Measurements from ENCODE around the gene NUDT14. TPM values are rescaled to one million over a fixed set of nuclear protein-coding genes. Genes with fewer than 3 reads are reported as not detected.

NUDT14 gene
- total RNA-seq, 1 experiment from 2014 or later: 30.1 TPM

- no peak overlapping the region for H3K27ac ChIP-seq (ENCODE audit: low read length)
- H3K9me2 ChIP-seq (replicated peaks; ENCODE audit: insufficient read depth, low read length): no peaks in the 10 kb centered on the region
- peaks cover 5% of the 10 kb centered on the region for H3K4me1 ChIP-seq (ENCODE audit: low read length)
- H3K36me3 ChIP-seq (ENCODE audit: insufficient read depth, low read length): no peaks in the 10 kb centered on the region
- no peaks in the 10 kb centered on the region for H3K9me3 ChIP-seq (ENCODE audit: low read length)
- no peak overlapping the region for H3K9ac ChIP-seq (ENCODE audit: low read length)
- peaks cover 10% of the 10 kb centered on the region for H4K20me1 ChIP-seq (ENCODE audit: insufficient read depth, low read depth, low read length)
- no peak overlapping the region for H3K4me3 ChIP-seq (ENCODE audit: low read length)
- H2AFZ ChIP-seq (ENCODE audit: low read length): no peak overlapping the region
- no peak for DNase-seq
- H3K27me3 ChIP-seq (ENCODE audit: low read length): no peaks in the 10 kb centered on the region
- no peaks in the 10 kb centered on the region for H3K79me2 ChIP-seq (ENCODE audit: low read length)
- no peak overlapping the region for H3K4me2 ChIP-seq (ENCODE audit: low read depth, low read length, poor library complexity, severe bottlenecking)
These were observed 6.0 kb upstream of the NUDT14 start for GRCh38 chr14:105187116-105187515.

GRCh38 chr14:105185973-105186372, 4.9 kb upstream of the NUDT14 start:
- no peaks in the 10 kb centered on the region for H3K79me2 ChIP-seq (ENCODE audit: low read length)
- peaks cover 12% of the 10 kb centered on the region for H4K20me1 ChIP-seq (ENCODE audit: insufficient read depth, low read depth, low read length)
- DNase-seq: no peak
- H3K4me3 ChIP-seq (ENCODE audit: low read length): no peak overlapping the region
- H3K36me3 ChIP-seq (ENCODE audit: insufficient read depth, low read length): no peaks in the 10 kb centered on the region
- H3K4me1 ChIP-seq (ENCODE audit: low read length): peaks cover under 1% of the 10 kb centered on the region
- no peak overlapping the region for H3K9ac ChIP-seq (ENCODE audit: low read length)
- H2AFZ ChIP-seq (ENCODE audit: low read length): no peak overlapping the region
- H3K9me3 ChIP-seq (ENCODE audit: low read length): no peaks in the 10 kb centered on the region
- no peak overlapping the region for H3K4me2 ChIP-seq (ENCODE audit: low read depth, low read length, poor library complexity, severe bottlenecking)
- no peaks in the 10 kb centered on the region for H3K27me3 ChIP-seq (ENCODE audit: low read length)
- no peaks in the 10 kb centered on the region for H3K9me2 ChIP-seq (replicated peaks; ENCODE audit: insufficient read depth, low read length)
- no peak overlapping the region for H3K27ac ChIP-seq (ENCODE audit: low read length)

GRCh38 chr14:105185001-105185400, 3.9 kb upstream of the NUDT14 start:
- Histone ChIP-seq H3K9me2 (replicated peaks; ENCODE audit: insufficient read depth, low read length) (no peaks in the 10 kb centered on the region), H3K9ac (ENCODE audit: low read length) (no peak overlapping the region), H3K9me3 (ENCODE audit: low read length) (no peaks in the 10 kb centered on the region), H3K79me2 (ENCODE audit: low read length) (no peaks in the 10 kb centered on the region), H3K27me3 (ENCODE audit: low read length) (no peaks in the 10 kb centered on the region), H3K4me3 (ENCODE audit: low read length) (no peak overlapping the region), H3K36me3 (ENCODE audit: insufficient read depth, low read length) (no peaks in the 10 kb centered on the region), H3K27ac (ENCODE audit: low read length) (no peak overlapping the region), H3K4me2 (ENCODE audit: low read depth, low read length, poor library complexity, severe bottlenecking) (no peak overlapping the region), H4K20me1 (ENCODE audit: insufficient read depth, low read depth, low read length) (peaks cover 12% of the 10 kb centered on the region), H3K4me1 (ENCODE audit: low read length) (peaks cover 5% of the 10 kb centered on the region), H2AFZ (ENCODE audit: low read length) (no peak overlapping the region)
- no peak for DNase-seq

- no peaks in the 10 kb centered on the region for H3K9me3 ChIP-seq (ENCODE audit: low read length)
- no peaks in the 10 kb centered on the region for H3K27me3 ChIP-seq (ENCODE audit: low read length)
- no peaks in the 10 kb centered on the region for H3K9me2 ChIP-seq (replicated peaks; ENCODE audit: insufficient read depth, low read length)
- no peak overlapping the region for H3K27ac ChIP-seq (ENCODE audit: low read length)
- H3K9ac ChIP-seq (ENCODE audit: low read length): no peak overlapping the region
- no peaks in the 10 kb centered on the region for H3K79me2 ChIP-seq (ENCODE audit: low read length)
- DNase-seq: no peak
- no peak overlapping the region for H3K4me3 ChIP-seq (ENCODE audit: low read length)
- H3K4me2 ChIP-seq (ENCODE audit: low read depth, low read length, poor library complexity, severe bottlenecking): no peak overlapping the region
- H3K36me3 ChIP-seq (ENCODE audit: insufficient read depth, low read length): no peaks in the 10 kb centered on the region
- peaks cover 12% of the 10 kb centered on the region for H4K20me1 ChIP-seq (ENCODE audit: insufficient read depth, low read depth, low read length)
- H3K4me1 ChIP-seq (ENCODE audit: low read length): peaks cover 5% of the 10 kb centered on the region
- no peak overlapping the region for H2AFZ ChIP-seq (ENCODE audit: low read length)
These were observed 3.3 kb upstream of the NUDT14 start for GRCh38 chr14:105184461-105184860.

GRCh38 chr14:105182296-105183020, 1.3 kb upstream of the NUDT14 start:
- no peaks in the 10 kb centered on the region for H3K36me3 ChIP-seq (ENCODE audit: insufficient read depth, low read length)
- H3K27me3 ChIP-seq (ENCODE audit: low read length): no peaks in the 10 kb centered on the region
- peaks cover 17% of the 10 kb centered on the region for H4K20me1 ChIP-seq (ENCODE audit: insufficient read depth, low read depth, low read length)
- H3K79me2 ChIP-seq (ENCODE audit: low read length): no peaks in the 10 kb centered on the region
- DNase-seq: no peak
- no peak overlapping the region for H3K4me3 ChIP-seq (ENCODE audit: low read length)
- H3K27ac ChIP-seq (ENCODE audit: low read length): no peak overlapping the region
- H3K4me2 ChIP-seq (ENCODE audit: low read depth, low read length, poor library complexity, severe bottlenecking): no peak overlapping the region
- H3K9me3 ChIP-seq (ENCODE audit: low read length): no peaks in the 10 kb centered on the region
- H3K4me1 ChIP-seq (ENCODE audit: low read length): peaks cover 5% of the 10 kb centered on the region
- H2AFZ ChIP-seq (ENCODE audit: low read length): no peak overlapping the region
- H3K9me2 ChIP-seq (replicated peaks; ENCODE audit: insufficient read depth, low read length): no peaks in the 10 kb centered on the region
- no peak overlapping the region for H3K9ac ChIP-seq (ENCODE audit: low read length)

- H4K20me1 ChIP-seq (ENCODE audit: insufficient read depth, low read depth, low read length): peaks cover 17% of the 10 kb centered on the region
- no peak overlapping the region for H2AFZ ChIP-seq (ENCODE audit: low read length)
- no peaks in the 10 kb centered on the region for H3K27me3 ChIP-seq (ENCODE audit: low read length)
- peaks cover 5% of the 10 kb centered on the region for H3K4me1 ChIP-seq (ENCODE audit: low read length)
- no peak overlapping the region for H3K9ac ChIP-seq (ENCODE audit: low read length)
- no peak overlapping the region for H3K4me3 ChIP-seq (ENCODE audit: low read length)
- no peak for DNase-seq
- no peaks in the 10 kb centered on the region for H3K36me3 ChIP-seq (ENCODE audit: insufficient read depth, low read length)
- H3K27ac ChIP-seq (ENCODE audit: low read length): no peak overlapping the region
- no peaks in the 10 kb centered on the region for H3K9me2 ChIP-seq (replicated peaks; ENCODE audit: insufficient read depth, low read length)
- no peaks in the 10 kb centered on the region for H3K79me2 ChIP-seq (ENCODE audit: low read length)
- H3K4me2 ChIP-seq (ENCODE audit: low read depth, low read length, poor library complexity, severe bottlenecking): no peak overlapping the region
- no peaks in the 10 kb centered on the region for H3K9me3 ChIP-seq (ENCODE audit: low read length)
These were observed 610 bp upstream of the NUDT14 start for GRCh38 chr14:105181549-105182295.

GRCh38 chr14:105179191-105179590, 1.9 kb downstream of the NUDT14 start:
- no peak overlapping the region for H3K4me2 ChIP-seq (ENCODE audit: low read depth, low read length, poor library complexity, severe bottlenecking)
- H3K4me1 ChIP-seq (ENCODE audit: low read length): peaks cover 10% of the 10 kb centered on the region
- H3K79me2 ChIP-seq (ENCODE audit: low read length): no peaks in the 10 kb centered on the region
- peaks cover 25% of the 10 kb centered on the region for H4K20me1 ChIP-seq (ENCODE audit: insufficient read depth, low read depth, low read length)
- no peak for DNase-seq
- no peak overlapping the region for H2AFZ ChIP-seq (ENCODE audit: low read length)
- no peak overlapping the region for H3K4me3 ChIP-seq (ENCODE audit: low read length)
- H3K27ac ChIP-seq (ENCODE audit: low read length): no peak overlapping the region
- no peaks in the 10 kb centered on the region for H3K9me3 ChIP-seq (ENCODE audit: low read length)
- H3K27me3 ChIP-seq (ENCODE audit: low read length): no peaks in the 10 kb centered on the region
- no peaks in the 10 kb centered on the region for H3K9me2 ChIP-seq (replicated peaks; ENCODE audit: insufficient read depth, low read length)
- no peak overlapping the region for H3K9ac ChIP-seq (ENCODE audit: low read length)
- no peaks in the 10 kb centered on the region for H3K36me3 ChIP-seq (ENCODE audit: insufficient read depth, low read length)

GRCh38 chr14:105178868-105179140, 2.3 kb downstream of the NUDT14 start:
- peaks cover 25% of the 10 kb centered on the region for H4K20me1 ChIP-seq (ENCODE audit: insufficient read depth, low read depth, low read length)
- no peaks in the 10 kb centered on the region for H3K9me3 ChIP-seq (ENCODE audit: low read length)
- no peak for DNase-seq
- H3K79me2 ChIP-seq (ENCODE audit: low read length): no peaks in the 10 kb centered on the region
- H3K27me3 ChIP-seq (ENCODE audit: low read length): no peaks in the 10 kb centered on the region
- peaks cover 10% of the 10 kb centered on the region for H3K4me1 ChIP-seq (ENCODE audit: low read length)
- no peaks in the 10 kb centered on the region for H3K36me3 ChIP-seq (ENCODE audit: insufficient read depth, low read length)
- no peak overlapping the region for H3K9ac ChIP-seq (ENCODE audit: low read length)
- no peak overlapping the region for H2AFZ ChIP-seq (ENCODE audit: low read length)
- no peak overlapping the region for H3K4me3 ChIP-seq (ENCODE audit: low read length)
- no peaks in the 10 kb centered on the region for H3K9me2 ChIP-seq (replicated peaks; ENCODE audit: insufficient read depth, low read length)
- H3K27ac ChIP-seq (ENCODE audit: low read length): no peak overlapping the region
- H3K4me2 ChIP-seq (ENCODE audit: low read depth, low read length, poor library complexity, severe bottlenecking): no peak overlapping the region

Measured in Karpas-422 (cell line).